HEK293 (cell line): ENCODE measurements around the gene LIMCH1.

Experiments used
- CTCF ChIA-PET: fragments of 350-600 bp; formaldehyde crosslinking; extraction: SDS; loops from one replicate; lab custom pipeline; 2021; ENCODE audit warnings: antibody characterized with exemption; lab: Yijun Ruan, JAX
- POLR2A ChIA-PET: fragments of 300-600 bp; formaldehyde crosslinking; extraction: SDS; loops from one replicate; lab custom pipeline; 2020; ENCODE audit warnings: antibody characterized with exemption, inconsistent platforms; lab: Yijun Ruan, JAX
- H3K27ac ChIP-seq: fragments of 200-500 bp; sonication (Bioruptor generic); 2 replicates; pipeline ENCODE4 v1.5.1; 2014; ENCODE audit warnings: low read depth, low read length, control low read depth, inconsistent platforms; ENCODE audit errors: extremely low read depth
- H3K36me3 ChIP-seq, 2 experiments: fragments of 200-500 bp in 1 of 2; sonication (Bioruptor generic) in 1 of 2; 1 replicate in 1 of 2; 2 replicates in 1 of 2; pipeline ENCODE4 v1.5.1; 2014 to 2017; ENCODE audit warnings: inconsistent platforms in 2 of 2, low read length in 2 of 2; ENCODE audit not compliant: control insufficient read depth in 2 of 2, insufficient read depth in 1 of 2
- H3K4me1 ChIP-seq: fragments of 200-500 bp; sonication (Bioruptor generic); 2 replicates; pipeline ENCODE4 v1.5.1; 2014; ENCODE audit warnings: mild to moderate bottlenecking, low read length, inconsistent platforms; ENCODE audit not compliant: control insufficient read depth, insufficient read depth
- H3K4me3 ChIP-seq: 2 replicates; pipeline ENCODE4 v1.5.1; 2011; ENCODE audit warnings: low read depth, mild to moderate bottlenecking, control low read depth, low read length, moderate library complexity
- H3K9me3 ChIP-seq: fragments of 200-500 bp; sonication (Bioruptor generic); 2 replicates; pipeline ENCODE4 v1.5.1; 2014; ENCODE audit warnings: low read depth, low read length, inconsistent platforms; ENCODE audit not compliant: control insufficient read depth, insufficient read depth
- REST ChIP-seq: fragments of 450-650 bp; formaldehyde crosslinking; IDR thresholded peaks from 2 replicates; pipeline ENCODE4 v1.5.1; 2016; ENCODE audit warnings: missing biosample characterization, missing genetic modification characterization
- TRIM28 ChIP-seq: IDR thresholded peaks from 2 replicates; pipeline ENCODE4 v1.6.1; 2011; ENCODE audit warnings: low read length, control low read depth, borderline replicate concordance
- ZBTB6 ChIP-seq: fragments of 450-650 bp; formaldehyde crosslinking; IDR thresholded peaks from 2 replicates; pipeline ENCODE4 v1.5.1; 2017; ENCODE audit warnings: missing biosample characterization, missing genetic modification characterization
- ZBTB8A ChIP-seq: fragments of 450-650 bp; formaldehyde crosslinking; IDR thresholded peaks from 2 replicates; pipeline ENCODE4 v1.5.1; 2016; ENCODE audit warnings: missing biosample characterization, missing genetic modification characterization
- ZNF157 ChIP-seq: fragments of 450-650 bp; formaldehyde crosslinking; IDR thresholded peaks from 2 replicates; pipeline ENCODE4 v1.5.1; 2016; ENCODE audit warnings: missing biosample characterization, missing genetic modification characterization
- ZNF175 ChIP-seq: fragments of 450-650 bp; formaldehyde crosslinking; IDR thresholded peaks from 2 replicates; pipeline ENCODE4 v1.5.1; 2016; ENCODE audit warnings: missing biosample characterization, missing genetic modification characterization
- ZNF24 ChIP-seq: fragments of 450-650 bp; formaldehyde crosslinking; IDR thresholded peaks from 2 replicates; pipeline ENCODE4 v1.5.1; 2016; ENCODE audit warnings: missing biosample characterization, missing genetic modification characterization
- ZNF488 ChIP-seq: fragments of 450-650 bp; formaldehyde crosslinking; IDR thresholded peaks from 2 replicates; pipeline ENCODE4 v1.5.1; 2016; ENCODE audit warnings: missing biosample characterization, missing genetic modification characterization
- ZNF529 ChIP-seq: fragments of 450-650 bp; formaldehyde crosslinking; IDR thresholded peaks from 2 replicates; pipeline ENCODE4 v1.5.1; 2017; ENCODE audit warnings: missing genetic modification characterization, missing biosample characterization; ENCODE audit not compliant: insufficient replicate concordance
- ZNF530 ChIP-seq: fragments of 450-650 bp; formaldehyde crosslinking; IDR thresholded peaks from 2 replicates; pipeline ENCODE4 v1.5.1; 2016; ENCODE audit warnings: low read depth, missing biosample characterization, missing genetic modification characterization
- ZNF621 ChIP-seq: fragments of 450-650 bp; formaldehyde crosslinking; IDR thresholded peaks from 2 replicates; pipeline ENCODE4 v1.5.1; 2017; ENCODE audit warnings: missing biosample characterization, missing genetic modification characterization
- ZNF768 ChIP-seq: fragments of 450-650 bp; formaldehyde crosslinking; IDR thresholded peaks from 2 replicates; pipeline ENCODE4 v1.5.1; 2018; ENCODE audit warnings: missing biosample characterization, mild to moderate bottlenecking, missing genetic modification characterization
- ZNF791 ChIP-seq: fragments of 450-650 bp; formaldehyde crosslinking; IDR thresholded peaks from 2 replicates; pipeline ENCODE4 v1.5.1; 2016; ENCODE audit warnings: missing biosample characterization, missing genetic modification characterization
- ZSCAN16 ChIP-seq: fragments of 450-650 bp; formaldehyde crosslinking; IDR thresholded peaks from 2 replicates; pipeline ENCODE4 v1.5.1; 2016; ENCODE audit warnings: missing biosample characterization, missing genetic modification characterization
- ZSCAN23 ChIP-seq: fragments of 450-650 bp; formaldehyde crosslinking; IDR thresholded peaks from 2 replicates; pipeline ENCODE4 v1.5.1; 2016; ENCODE audit warnings: missing biosample characterization, missing genetic modification characterization

LIMCH1 gene

GRCh38 chr4:41559940-41560516 is 22.1 kb downstream of the LIMCH1 start:
- Histone ChIP-seq H3K9me3 (no peaks in the 10 kb centered on the region), H3K4me1 (peaks cover 5% of the 10 kb centered on the region), H3K36me3 (no peaks in the 10 kb centered on the region), H3K4me3 (no peak overlapping the region), H3K27ac (no peak overlapping the region)
- ChIA-PET POLR2A (no interaction called here), CTCF (no interaction called here)
- no peak for TF ChIP-seq ZBTB8A (tag by site-specific recombination)
- TF ChIP-seq ZNF791 (tag by site-specific recombination), result no peak
- TF ChIP-seq REST (tag by site-specific recombination), result no peak
- TF ChIP-seq ZNF621, result no peak
- no peak for TF ChIP-seq ZNF529 (tag by site-specific recombination)
- no peak for TF ChIP-seq ZSCAN16 (tag by site-specific recombination)

- Histone ChIP-seq H3K36me3 (no peaks in the 10 kb centered on the region), H3K4me3 (no peak overlapping the region), H3K9me3 (no peaks in the 10 kb centered on the region), H3K27ac (no peak overlapping the region), H3K4me1 (peaks cover 5% of the 10 kb centered on the region)
- ChIA-PET POLR2A (no interaction called here), CTCF (no interaction called here)
- TF ChIP-seq ZNF24 (tag by site-specific recombination) (no peak), ZNF157 (tag by site-specific recombination) (no peak), ZNF488 (tag by site-specific recombination) (no peak), ZNF175 (tag by site-specific recombination) (no peak), ZSCAN23 (tag by site-specific recombination) (no peak)
These were observed 23.3 kb downstream of the LIMCH1 start for GRCh38 chr4:41561244-41561643.

- ChIA-PET CTCF (no interaction called here), POLR2A (no interaction called here)
- Histone ChIP-seq H3K36me3 (no peaks in the 10 kb centered on the region), H3K9me3 (no peaks in the 10 kb centered on the region), H3K4me3 (no peak overlapping the region), H3K27ac (no peak overlapping the region)
- TF ChIP-seq ZNF530 (tag by site-specific recombination) (no peak), ZBTB6 (tag by site-specific recombination) (no peak), ZNF768 (tag by site-specific recombination) (peak; percentile 46; the same call in 1 of the 2 replicates), TRIM28 (no peak)
- TF ChIP-seq, all 188 proteins: peak for 1
- H3K4me1 ChIP-seq, result peaks cover 2% of the 10 kb centered on the region; the same call in 1 of the 2 replicates
These were observed 29.2 kb downstream of the LIMCH1 start for GRCh38 chr4:41567186-41567585.
